Right lobe of liver (tissue), 4 donors: ENCODE data around the gene PGD.
"Not testable (repeated sequence)": the region's sequence is repeated elsewhere in the genome, so short reads cannot be mapped to it uniquely, and the experiment has no call there.

Experiments
- POLR2A ChIP-seq: fragments of 450-650 bp; IDR thresholded peaks from one replicate; pipeline ENCODE4 v1.6.1; 2017; ENCODE audit warnings: antibody characterized with exemption, mild to moderate bottlenecking
- TF ChIP-seq, protein P1 (sequence below), 4 donors: fragments of 200-600 bp in 3 of 4; fragments of 450-650 bp in 1 of 4; IDR thresholded peaks; one replicate each; pipeline versions ENCODE4 v1.5.1 to v1.8.0; 2016 to 2022; ENCODE audit warnings: antibody characterized with exemption in 4 of 4, mild to moderate bottlenecking in 2 of 4
- donor health status: DM: no; HTN: no; CAD: no.
- donor health status: DM: no; HTN: no; CAD: no.
- donor health status: DM: no; HTN: yes; CAD: no.

GRCh38 chr1:10426535-10426848 lies 27.6 kb downstream of the PGD start:
- TF ChIP-seq POLR2A, result not testable (repeated sequence)
- TF ChIP-seq, protein P1, sequence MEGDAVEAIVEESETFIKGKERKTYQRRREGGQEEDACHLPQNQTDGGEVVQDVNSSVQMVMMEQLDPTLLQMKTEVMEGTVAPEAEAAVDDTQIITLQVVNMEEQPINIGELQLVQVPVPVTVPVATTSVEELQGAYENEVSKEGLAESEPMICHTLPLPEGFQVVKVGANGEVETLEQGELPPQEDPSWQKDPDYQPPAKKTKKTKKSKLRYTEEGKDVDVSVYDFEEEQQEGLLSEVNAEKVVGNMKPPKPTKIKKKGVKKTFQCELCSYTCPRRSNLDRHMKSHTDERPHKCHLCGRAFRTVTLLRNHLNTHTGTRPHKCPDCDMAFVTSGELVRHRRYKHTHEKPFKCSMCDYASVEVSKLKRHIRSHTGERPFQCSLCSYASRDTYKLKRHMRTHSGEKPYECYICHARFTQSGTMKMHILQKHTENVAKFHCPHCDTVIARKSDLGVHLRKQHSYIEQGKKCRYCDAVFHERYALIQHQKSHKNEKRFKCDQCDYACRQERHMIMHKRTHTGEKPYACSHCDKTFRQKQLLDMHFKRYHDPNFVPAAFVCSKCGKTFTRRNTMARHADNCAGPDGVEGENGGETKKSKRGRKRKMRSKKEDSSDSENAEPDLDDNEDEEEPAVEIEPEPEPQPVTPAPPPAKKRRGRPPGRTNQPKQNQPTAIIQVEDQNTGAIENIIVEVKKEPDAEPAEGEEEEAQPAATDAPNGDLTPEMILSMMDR (IDR thresholded peaks at IDR 0.05), result not testable (repeated sequence)
